Lung (tissue), 12 donors: ENCODE results near the gene HS6ST3. TPM values are rescaled to one million over a fixed set of nuclear protein-coding genes. Genes with fewer than 3 reads are reported as not detected.

Experiments used
- ATAC-seq: fragments of 200-7000 bp; cut with Tn5 transposase; one replicate; pipeline ENCODE4 v1.9.1; 2020; ENCODE audit warnings: moderate number of reproducible peaks; ENCODE audit not compliant: insufficient read depth, low FRiP score
- DNase-seq, 3 donors: peaks; one replicate each; pipeline ENCODE4 v3.0.0-alpha.2; 2013 to 2017
- H3K27ac ChIP-seq, 2 donors: one replicate each; pipeline ENCODE4 v1.5.1; 2013; ENCODE audit warnings: mild to moderate bottlenecking in 2 of 2, moderate library complexity in 2 of 2, control low read depth in 1 of 2, inconsistent platforms in 1 of 2, low read depth in 1 of 2, low read length in 1 of 2
- H3K27me3 ChIP-seq, 3 donors: one replicate each; pipeline ENCODE4 v1.5.1; 2013; ENCODE audit warnings: low read length in 2 of 3; ENCODE audit not compliant: control insufficient read depth in 3 of 3, insufficient read depth in 3 of 3
- H3K36me3 ChIP-seq, 4 donors: one replicate each; pipeline ENCODE4 v1.5.1; 2013; ENCODE audit warnings: low read length in 4 of 4, mild to moderate bottlenecking in 1 of 4, moderate library complexity in 1 of 4; ENCODE audit not compliant: control insufficient read depth in 4 of 4, insufficient read depth in 4 of 4
- H3K4me1 ChIP-seq, 5 donors: one replicate each; pipeline ENCODE4 v1.5.1; 2013; ENCODE audit warnings: low read length in 5 of 5, mild to moderate bottlenecking in 2 of 5, moderate library complexity in 1 of 5; ENCODE audit not compliant: control insufficient read depth in 5 of 5, insufficient read depth in 5 of 5
- H3K4me3 ChIP-seq: one replicate; pipeline ENCODE4 v1.5.1; 2013; ENCODE audit warnings: mild to moderate bottlenecking, control low read depth, moderate library complexity
- H3K9ac ChIP-seq, 2 donors: one replicate each; pipeline ENCODE4 v1.5.1; 2013; ENCODE audit warnings: low read length in 2 of 2, control low read depth in 1 of 2; ENCODE audit not compliant: insufficient read depth in 1 of 2
- H3K9me3 ChIP-seq, 4 donors: one replicate each; pipeline ENCODE4 v1.5.1; 2013; ENCODE audit warnings: low read length in 3 of 4, mild to moderate bottlenecking in 1 of 4, moderate library complexity in 1 of 4; ENCODE audit not compliant: control insufficient read depth in 4 of 4, insufficient read depth in 3 of 4
- WGBS, 2 donors: extraction: QIAGEN DNeasy Blood & Tissue Kit; methylation state at CpG; one replicate each; pipeline ENCODE4 v1.1.7; 2013; 5-methylcytosine and 5-hydroxymethylcytosine counted together
- polyA plus RNA-seq, 2 donors: library from polyadenylated mRNA; stranded (reverse); fragments of 200-250 nt; gene quantifications; one replicate each; pipeline ENCODE4 v1.2.1, GENCODE V29; 2013
- total RNA-seq, 2 donors: library from RNA; depleted of rRNA in 1 of 2; stranded (reverse); fragments of >200 nt in 1 of 2; gene quantifications; one replicate each; pipeline ENCODE4 v1.2.1, GENCODE V29; 2014 to 2021
- TF ChIP-seq, protein P1 (sequence below): IDR thresholded peaks from 2 replicates; pipeline ENCODE4 v1.5.1; 2012; ENCODE audit warnings: mild to moderate bottlenecking; ENCODE audit errors: control extremely low read depth, extremely low read depth
- donor health status: control.
- donor health status: control.
- donor health status: Bipolar disorder and iron deficiency.
- donor health status: healthy.
- donor health status: DM: yes; HTN: yes; CAD: no.

The HS6ST3 gene
- total and polyA plus RNA-seq, 4 donors, result 0.01 to 0.17 (median 0.04) TPM

DNA sequence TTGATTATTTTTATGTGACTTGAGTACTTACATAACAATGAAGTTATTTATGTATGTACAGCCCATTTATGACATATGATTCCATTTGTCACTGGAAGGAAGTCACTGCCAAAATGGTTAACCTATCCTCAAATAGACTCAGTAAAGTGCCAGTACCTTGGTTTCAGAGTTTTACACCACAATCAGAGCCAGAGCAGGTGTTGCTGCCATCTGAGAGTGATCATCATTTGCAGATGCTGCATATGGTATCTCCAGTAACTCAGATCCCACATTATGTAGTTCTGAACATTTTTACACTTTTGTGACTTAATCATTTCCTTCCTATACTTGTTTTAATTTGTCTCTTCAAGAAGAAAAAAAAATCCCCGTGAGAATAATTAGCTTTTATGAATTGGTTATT, 313.3 kb downstream of the HS6ST3 start:
- no peaks in the 10 kb centered on the region for H3K4me1 ChIP-seq
- no peaks in the 10 kb centered on the region for H3K36me3 ChIP-seq
- no peaks in the 10 kb centered on the region for H3K9me3 ChIP-seq
- H3K4me3 ChIP-seq, result no peak overlapping the region
- no peak overlapping the region for H3K27ac ChIP-seq
- no peak overlapping the region for H3K9ac ChIP-seq
- TF ChIP-seq, protein P1, sequence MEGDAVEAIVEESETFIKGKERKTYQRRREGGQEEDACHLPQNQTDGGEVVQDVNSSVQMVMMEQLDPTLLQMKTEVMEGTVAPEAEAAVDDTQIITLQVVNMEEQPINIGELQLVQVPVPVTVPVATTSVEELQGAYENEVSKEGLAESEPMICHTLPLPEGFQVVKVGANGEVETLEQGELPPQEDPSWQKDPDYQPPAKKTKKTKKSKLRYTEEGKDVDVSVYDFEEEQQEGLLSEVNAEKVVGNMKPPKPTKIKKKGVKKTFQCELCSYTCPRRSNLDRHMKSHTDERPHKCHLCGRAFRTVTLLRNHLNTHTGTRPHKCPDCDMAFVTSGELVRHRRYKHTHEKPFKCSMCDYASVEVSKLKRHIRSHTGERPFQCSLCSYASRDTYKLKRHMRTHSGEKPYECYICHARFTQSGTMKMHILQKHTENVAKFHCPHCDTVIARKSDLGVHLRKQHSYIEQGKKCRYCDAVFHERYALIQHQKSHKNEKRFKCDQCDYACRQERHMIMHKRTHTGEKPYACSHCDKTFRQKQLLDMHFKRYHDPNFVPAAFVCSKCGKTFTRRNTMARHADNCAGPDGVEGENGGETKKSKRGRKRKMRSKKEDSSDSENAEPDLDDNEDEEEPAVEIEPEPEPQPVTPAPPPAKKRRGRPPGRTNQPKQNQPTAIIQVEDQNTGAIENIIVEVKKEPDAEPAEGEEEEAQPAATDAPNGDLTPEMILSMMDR, result no peak
- 63 to 73% methylated on average over 1 of the region's 1 CpG for WGBS, 2 donors
- H3K27me3 ChIP-seq, result peaks cover 0 to 2% (median 0%) of the 10 kb centered on the region in 3 donors
- DNase-seq (no peak), ATAC-seq (no peak)

DNA sequence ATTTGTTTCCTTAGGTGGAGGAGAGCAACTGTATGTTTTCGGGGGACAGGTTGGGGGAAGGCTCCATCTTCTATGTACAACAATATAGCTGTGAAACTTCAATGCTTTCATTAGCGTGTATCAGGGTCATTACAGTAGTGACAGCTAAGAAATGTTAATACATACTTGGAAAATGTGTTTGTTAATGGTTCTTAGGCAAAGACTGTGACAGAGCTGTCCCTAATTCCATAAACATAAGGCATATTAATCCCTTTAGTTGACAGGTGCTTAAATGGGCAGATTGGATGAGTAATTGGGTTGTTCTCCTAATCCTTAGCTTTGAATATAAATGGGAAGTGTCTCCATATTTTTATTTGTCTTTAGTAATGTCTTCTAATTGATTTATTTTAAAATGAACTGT, 313.7 kb downstream of the HS6ST3 start:
- ATAC-seq (no peak), DNase-seq (no peak)
- no peaks in the 10 kb centered on the region for H3K9me3 ChIP-seq
- H3K9ac ChIP-seq, result no peak overlapping the region
- H3K36me3 ChIP-seq, result no peaks in the 10 kb centered on the region
- peaks cover 0 to 2% (median 0%) of the 10 kb centered on the region in 3 donors for H3K27me3 ChIP-seq
- no peak overlapping the region for H3K27ac ChIP-seq
- H3K4me3 ChIP-seq, result no peak overlapping the region
- WGBS, 2 donors, result 89 to 94% methylated on average over 2 of the region's 2 CpGs
- TF ChIP-seq, protein P1, result no peak
- H3K4me1 ChIP-seq, result no peaks in the 10 kb centered on the region

- DNase-seq (peak in 2 of 3 donors; percentile 11 to 28), ATAC-seq (no peak)
- Histone ChIP-seq H3K4me3 (no peak overlapping the region), H3K27ac (no peak overlapping the region), H3K9ac (no peak overlapping the region), H3K36me3 (no peaks in the 10 kb centered on the region), H3K9me3 (no peaks in the 10 kb centered on the region), H3K4me1 (peaks cover 0 to 6% (median 0%) of the 10 kb centered on the region in 5 donors), H3K27me3 (no peaks in the 10 kb centered on the region)
- WGBS, 2 donors, result 17 to 42% methylated on average over 1 of the region's 1 CpG
- TF ChIP-seq, protein P1, result no peak
Measured at GRCh38 chr13:96415831-96416385, 326.0 kb downstream of the HS6ST3 start.
